ENCODE data around the gene BCL2L13. TPM values are rescaled to one million over a fixed set of nuclear protein-coding genes. Genes with fewer than 3 reads are reported as not detected.
A peak's percentile ranks its signal among the peaks of the same experiment; 100 is the strongest.
"Not testable (repeated sequence)": the region's sequence is repeated elsewhere in the genome, so short reads cannot be mapped to it uniquely, and the experiment has no call there.

Gene BCL2L13
- total RNA-seq, 1 donor from 2014 or later = 60.1 TPM

DNA sequence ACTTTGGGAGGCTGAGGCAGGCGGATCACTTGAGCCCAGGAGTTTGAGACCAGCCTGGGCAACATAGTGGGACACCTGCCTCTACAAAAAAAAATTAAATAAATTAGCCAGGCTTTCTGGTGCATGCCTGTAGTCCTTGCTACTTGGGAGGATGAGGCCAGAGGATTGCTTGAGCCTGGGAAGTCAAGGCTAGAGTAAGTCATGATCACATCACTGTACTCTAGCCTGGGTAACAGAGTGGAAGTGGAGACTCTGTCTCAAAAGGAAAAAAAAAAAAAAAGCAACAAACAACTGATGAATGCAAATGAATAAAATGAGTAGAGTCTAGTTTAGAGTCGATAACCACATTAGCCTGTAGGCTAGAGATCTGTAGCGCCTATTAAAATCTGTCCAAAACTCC lies 3.9 kb upstream of the BCL2L13 start:
- TF ChIP-seq, protein P1, sequence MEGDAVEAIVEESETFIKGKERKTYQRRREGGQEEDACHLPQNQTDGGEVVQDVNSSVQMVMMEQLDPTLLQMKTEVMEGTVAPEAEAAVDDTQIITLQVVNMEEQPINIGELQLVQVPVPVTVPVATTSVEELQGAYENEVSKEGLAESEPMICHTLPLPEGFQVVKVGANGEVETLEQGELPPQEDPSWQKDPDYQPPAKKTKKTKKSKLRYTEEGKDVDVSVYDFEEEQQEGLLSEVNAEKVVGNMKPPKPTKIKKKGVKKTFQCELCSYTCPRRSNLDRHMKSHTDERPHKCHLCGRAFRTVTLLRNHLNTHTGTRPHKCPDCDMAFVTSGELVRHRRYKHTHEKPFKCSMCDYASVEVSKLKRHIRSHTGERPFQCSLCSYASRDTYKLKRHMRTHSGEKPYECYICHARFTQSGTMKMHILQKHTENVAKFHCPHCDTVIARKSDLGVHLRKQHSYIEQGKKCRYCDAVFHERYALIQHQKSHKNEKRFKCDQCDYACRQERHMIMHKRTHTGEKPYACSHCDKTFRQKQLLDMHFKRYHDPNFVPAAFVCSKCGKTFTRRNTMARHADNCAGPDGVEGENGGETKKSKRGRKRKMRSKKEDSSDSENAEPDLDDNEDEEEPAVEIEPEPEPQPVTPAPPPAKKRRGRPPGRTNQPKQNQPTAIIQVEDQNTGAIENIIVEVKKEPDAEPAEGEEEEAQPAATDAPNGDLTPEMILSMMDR (IDR thresholded peaks at IDR 0.05) = no peak
- no peaks in the 10 kb centered on the region for H3K9me3 Mint-ChIP-seq (ENCODE audit: unreplicated experiment)
- no peaks in the 10 kb centered on the region for H3K36me3 Mint-ChIP-seq (ENCODE audit: unreplicated experiment)
- H3K4me1 Mint-ChIP-seq (ENCODE audit: unreplicated experiment) = peaks cover 13% of the 10 kb centered on the region
- H3K27ac Mint-ChIP-seq (ENCODE audit: unreplicated experiment) = no peak overlapping the region
- no peak overlapping the region for H3K4me3 Mint-ChIP-seq (ENCODE audit: unreplicated experiment)
- H3K27me3 Mint-ChIP-seq (ENCODE audit: unreplicated experiment) = no peaks in the 10 kb centered on the region
- no peak for DNase-seq (ENCODE audit: extremely low spot score, unreplicated experiment)

DNA sequence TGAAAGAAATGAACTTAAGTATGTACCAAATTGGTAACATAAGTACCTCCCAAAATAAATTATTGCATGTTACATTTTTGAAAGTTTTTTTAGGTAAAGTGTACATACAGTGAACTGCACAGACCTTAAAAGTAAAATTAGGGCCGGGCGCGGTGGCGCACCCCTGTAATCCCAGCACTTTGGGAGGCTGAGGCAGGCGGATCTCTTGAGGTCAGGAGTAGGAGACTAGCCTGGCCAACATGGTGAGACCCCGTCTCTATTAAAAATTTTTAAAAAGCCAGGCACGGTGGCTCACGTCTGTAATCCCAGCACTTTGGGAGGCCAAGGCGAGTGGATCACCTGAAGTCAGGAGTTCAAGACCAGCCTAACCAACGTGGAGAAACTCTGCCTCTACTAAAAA lies 1.7 kb upstream of the BCL2L13 start:
- not testable (repeated sequence) for H3K9me3 Mint-ChIP-seq (ENCODE audit: unreplicated experiment)

DNA sequence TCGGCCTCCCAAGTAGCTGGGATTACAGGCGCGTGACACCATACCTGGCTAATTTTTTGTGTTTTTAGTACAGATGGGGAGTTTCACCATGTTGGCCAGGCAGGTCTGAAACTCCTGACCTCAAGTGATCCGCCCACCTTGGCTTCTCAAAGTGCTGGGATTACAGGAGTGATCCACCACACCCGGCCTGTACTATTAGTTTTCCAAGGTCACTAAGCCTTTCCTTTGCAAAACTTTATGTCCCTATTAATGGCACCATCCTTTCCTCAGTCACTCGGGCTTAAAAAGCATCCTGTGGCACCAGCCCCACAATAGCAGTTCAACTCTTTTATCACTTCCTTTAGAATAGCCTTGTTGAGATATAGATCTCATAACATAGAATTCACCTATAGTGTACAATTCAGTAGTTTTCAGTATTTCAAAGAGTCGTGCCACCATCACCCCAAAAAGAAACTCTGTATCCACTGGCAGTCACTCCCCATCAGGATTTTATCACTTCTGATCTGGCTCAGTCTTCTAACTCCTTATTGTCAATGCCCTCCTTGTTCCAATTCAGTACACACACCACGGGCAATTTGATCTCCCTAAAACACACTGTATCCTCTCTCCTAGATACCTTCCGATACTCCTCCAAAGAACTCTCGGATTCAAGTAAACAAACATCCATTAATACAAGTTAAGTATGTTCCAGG lies 921 bp upstream of the BCL2L13 start:
- Mint-ChIP-seq H3K9me3 (ENCODE audit: unreplicated experiment) (no peaks in the 10 kb centered on the region), H3K4me1 (ENCODE audit: unreplicated experiment) (peaks cover 20% of the 10 kb centered on the region), H3K27ac (ENCODE audit: unreplicated experiment) (peak overlapping the region; percentile 97), H3K27me3 (ENCODE audit: unreplicated experiment) (no peaks in the 10 kb centered on the region), H3K4me3 (ENCODE audit: unreplicated experiment) (peak overlapping the region; percentile 87), H3K36me3 (ENCODE audit: unreplicated experiment) (peaks cover 5% of the 10 kb centered on the region)
- TF ChIP-seq, protein P1 (IDR thresholded peaks at IDR 0.05) = no peak
- no peak for DNase-seq (ENCODE audit: extremely low spot score, unreplicated experiment)

More for the DNA sequence above, 1.7 kb upstream of the BCL2L13 start:
- DNase-seq (ENCODE audit: extremely low spot score, unreplicated experiment); H3K27ac Mint-ChIP-seq (ENCODE audit: unreplicated experiment); H3K4me3 Mint-ChIP-seq (ENCODE audit: unreplicated experiment); H3K27me3 Mint-ChIP-seq (ENCODE audit: unreplicated experiment); H3K36me3 Mint-ChIP-seq (ENCODE audit: unreplicated experiment): not testable (repeated sequence)
- H3K4me1 Mint-ChIP-seq (ENCODE audit: unreplicated experiment) = peaks cover 20% of the 10 kb centered on the region

DNA sequence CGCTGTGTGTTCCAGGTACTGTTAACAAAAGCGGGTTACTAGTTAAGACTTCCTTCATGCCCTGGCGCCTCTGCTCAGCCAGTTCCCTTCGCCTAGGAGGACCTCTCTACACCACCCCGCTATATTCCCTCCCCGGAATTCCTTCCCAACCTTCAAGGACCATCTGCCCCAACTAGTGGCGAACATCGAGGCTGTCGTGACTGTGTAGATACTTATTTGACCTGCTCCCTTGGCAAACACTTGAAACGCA lies 450 bp upstream of the BCL2L13 start:
- H3K36me3 Mint-ChIP-seq (ENCODE audit: unreplicated experiment) = peaks cover 5% of the 10 kb centered on the region

DNA sequence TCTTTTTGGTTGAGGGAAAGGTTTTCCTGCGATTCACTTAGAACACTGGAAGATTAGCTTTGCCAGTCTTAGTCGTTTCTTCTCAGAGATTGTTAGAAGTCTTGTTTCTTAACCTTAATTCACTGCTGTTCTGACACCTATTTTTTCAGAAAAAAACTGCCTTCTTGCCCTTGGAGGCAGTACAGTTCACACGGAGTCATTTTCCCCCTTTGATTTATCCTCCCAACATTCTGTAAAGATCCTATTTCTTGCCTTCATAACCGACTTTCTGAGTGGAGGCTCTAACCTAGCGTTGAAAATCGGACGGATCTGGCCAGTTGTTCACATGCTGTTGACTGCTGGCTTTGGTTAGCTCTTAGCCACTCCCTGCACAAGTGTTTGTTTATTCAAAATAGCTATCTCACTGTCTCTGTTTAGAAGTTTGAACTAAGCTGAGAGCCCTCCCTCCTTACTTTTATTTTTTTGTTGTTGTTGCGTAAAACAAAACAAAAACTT lies 737 bp downstream of the BCL2L13 start:
- no peaks in the 10 kb centered on the region for H3K9me3 Mint-ChIP-seq (ENCODE audit: unreplicated experiment)
- no peaks in the 10 kb centered on the region for H3K27me3 Mint-ChIP-seq (ENCODE audit: unreplicated experiment)
- H3K4me3 Mint-ChIP-seq (ENCODE audit: unreplicated experiment) = peak overlapping the region; percentile 87
- H3K36me3 Mint-ChIP-seq (ENCODE audit: unreplicated experiment) = peaks cover 5% of the 10 kb centered on the region
- peaks cover 22% of the 10 kb centered on the region for H3K4me1 Mint-ChIP-seq (ENCODE audit: unreplicated experiment)
- H3K27ac Mint-ChIP-seq (ENCODE audit: unreplicated experiment) = peak overlapping the region; percentile 97
- no peak for DNase-seq (ENCODE audit: extremely low spot score, unreplicated experiment)
- TF ChIP-seq, protein P1 (IDR thresholded peaks at IDR 0.05) = no peak

More for the DNA sequence above, 450 bp upstream of the BCL2L13 start:
- Mint-ChIP-seq H3K27ac (ENCODE audit: unreplicated experiment) (peak overlapping the region; percentile 97), H3K9me3 (ENCODE audit: unreplicated experiment) (no peaks in the 10 kb centered on the region), H3K4me1 (ENCODE audit: unreplicated experiment) (peaks cover 22% of the 10 kb centered on the region), H3K27me3 (ENCODE audit: unreplicated experiment) (no peaks in the 10 kb centered on the region), H3K4me3 (ENCODE audit: unreplicated experiment) (peak overlapping the region; percentile 87)
- TF ChIP-seq, protein P1 (IDR thresholded peaks at IDR 0.05) = peak; percentile 8
- DNase-seq (ENCODE audit: extremely low spot score, unreplicated experiment) = no peak

Measured in osteocyte (in vitro differentiated cells).